Measurements from ENCODE around the gene SRCAP. TPM values are rescaled to one million over a fixed set of nuclear protein-coding genes. Genes with fewer than 3 reads are reported as not detected.
A peak's percentile ranks its signal among the peaks of the same experiment; 100 is the strongest.

SRCAP gene
- total and polyA plus RNA-seq, 8 donors: 7.5 to 39.6 (median 27.4) TPM

- TF ChIP-seq, protein P1, sequence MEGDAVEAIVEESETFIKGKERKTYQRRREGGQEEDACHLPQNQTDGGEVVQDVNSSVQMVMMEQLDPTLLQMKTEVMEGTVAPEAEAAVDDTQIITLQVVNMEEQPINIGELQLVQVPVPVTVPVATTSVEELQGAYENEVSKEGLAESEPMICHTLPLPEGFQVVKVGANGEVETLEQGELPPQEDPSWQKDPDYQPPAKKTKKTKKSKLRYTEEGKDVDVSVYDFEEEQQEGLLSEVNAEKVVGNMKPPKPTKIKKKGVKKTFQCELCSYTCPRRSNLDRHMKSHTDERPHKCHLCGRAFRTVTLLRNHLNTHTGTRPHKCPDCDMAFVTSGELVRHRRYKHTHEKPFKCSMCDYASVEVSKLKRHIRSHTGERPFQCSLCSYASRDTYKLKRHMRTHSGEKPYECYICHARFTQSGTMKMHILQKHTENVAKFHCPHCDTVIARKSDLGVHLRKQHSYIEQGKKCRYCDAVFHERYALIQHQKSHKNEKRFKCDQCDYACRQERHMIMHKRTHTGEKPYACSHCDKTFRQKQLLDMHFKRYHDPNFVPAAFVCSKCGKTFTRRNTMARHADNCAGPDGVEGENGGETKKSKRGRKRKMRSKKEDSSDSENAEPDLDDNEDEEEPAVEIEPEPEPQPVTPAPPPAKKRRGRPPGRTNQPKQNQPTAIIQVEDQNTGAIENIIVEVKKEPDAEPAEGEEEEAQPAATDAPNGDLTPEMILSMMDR (IDR thresholded peaks at IDR 0.05): no peak
- intact Hi-C loops (cut with DNase I): no loop called here
- ATAC-seq (peak in 3 of 4 donors; percentile 4 to 14 (median 11)), FAIRE-seq (no peak), DNase-seq (no peak)
- Histone ChIP-seq H3K4me1 (peaks cover 0 to 6% (median 0%) of the 10 kb centered on the region in 3 donors), H3K27ac (peak overlapping the region in 3 of 4 donors; percentile 60 to 74 (median 70)), H3K36me3 (peaks cover 0 to 2% (median under 1%) of the 10 kb centered on the region in 3 donors), H3K9me3 (no peaks in the 10 kb centered on the region), H3K27me3 (no peaks in the 10 kb centered on the region), H3K4me3 (peak overlapping the region; percentile 89 to 97 (median 94))
- 49 to 54% methylated on average over 11 of the region's 11 CpGs for WGBS, 2 donors
Observed at GRCh38 chr16:30787613-30788378, 88.8 kb downstream of the SRCAP start.

Other genes with a start within 250 kb of the SRCAP start
- gene ITGAL, start 226.4 kb upstream of the SRCAP start, total RNA-seq: 1 to 10 TPM; 1.1 to 9.1 (median 3.1) TPM
- gene ITGAL, start 226.4 kb upstream of the SRCAP start, polyA plus RNA-seq: 1 to 10 TPM in 1 of 2 donors, under 1 TPM in 1; 0.54 to 1.0 TPM
- gene ZNF768, start 172.6 kb upstream of the SRCAP start, total RNA-seq: 10 to 100 TPM; 11.7 to 21.3 (median 13.5) TPM
- gene ZNF768, start 172.6 kb upstream of the SRCAP start, polyA plus RNA-seq: 10 to 100 TPM; 26.7 to 31.4 TPM
- gene ZNF747, start 164.3 kb upstream of the SRCAP start, total RNA-seq: 1 to 10 TPM; 2.7 to 6.0 (median 4.5) TPM
- gene ZNF747, start 164.3 kb upstream of the SRCAP start, polyA plus RNA-seq: 1 to 10 TPM; 5.5 to 6.9 TPM
- 1 to 10 TPM; 3.1 to 5.6 (median 4.0) TPM for gene ZNF764, start 140.8 kb upstream of the SRCAP start, total RNA-seq
- 1 to 10 TPM; 4.8 to 5.4 TPM for gene ZNF764, start 140.8 kb upstream of the SRCAP start, polyA plus RNA-seq
- gene ZNF688, start 127.5 kb upstream of the SRCAP start, total RNA-seq: 10 to 100 TPM in 2 of 6 donors, 1 to 10 TPM in 4; 7.6 to 11.3 (median 9.6) TPM
- 10 to 100 TPM; 24.3 to 26.4 TPM for gene ZNF688, start 127.5 kb upstream of the SRCAP start, polyA plus RNA-seq
- gene ZNF785, start 113.5 kb upstream of the SRCAP start, total RNA-seq: 10 to 100 TPM in 1 of 6 donors, 1 to 10 TPM in 5; 7.1 to 12.1 (median 8.1) TPM
- 1 to 10 TPM; 6.3 to 8.4 TPM for gene ZNF785, start 113.5 kb upstream of the SRCAP start, polyA plus RNA-seq
- gene ZNF689, start 88.8 kb upstream of the SRCAP start, total RNA-seq: 1 to 10 TPM; 4.2 to 6.1 (median 5.4) TPM
- gene ZNF689, start 88.8 kb upstream of the SRCAP start, polyA plus RNA-seq: 1 to 10 TPM; 2.9 to 4.4 TPM
- 10 to 100 TPM; 23.5 to 44.8 (median 26.8) TPM for gene PRR14, start 48.2 kb upstream of the SRCAP start, total RNA-seq
- gene PRR14, start 48.2 kb upstream of the SRCAP start, polyA plus RNA-seq: 100 to 1,000 TPM; 120 to 164 TPM
- gene FBRS, start 40.7 kb upstream of the SRCAP start, total RNA-seq: 10 to 100 TPM; 16.1 to 40.4 (median 21.9) TPM
- 10 to 100 TPM; 47.0 to 60.0 TPM for gene FBRS, start 40.7 kb upstream of the SRCAP start, polyA plus RNA-seq
- gene PHKG2, start 49.3 kb downstream of the SRCAP start, total RNA-seq: 10 to 100 TPM in 3 of 6 donors, 1 to 10 TPM in 3; 7.9 to 15.7 (median 9.5) TPM
- 10 to 100 TPM; 42.1 to 42.3 TPM for gene PHKG2, start 49.3 kb downstream of the SRCAP start, polyA plus RNA-seq
- 1 to 10 TPM; 1.7 to 5.7 (median 3.0) TPM for gene CFAP119, start 62.9 kb downstream of the SRCAP start, total RNA-seq
- 10 to 100 TPM; 21.4 to 32.1 TPM for gene CFAP119, start 62.9 kb downstream of the SRCAP start, polyA plus RNA-seq
- 10 to 100 TPM; 37.7 to 66.6 (median 40.6) TPM for gene RNF40, start 63.2 kb downstream of the SRCAP start, total RNA-seq
- 10 to 100 TPM; 65.3 to 68.4 TPM for gene RNF40, start 63.2 kb downstream of the SRCAP start, polyA plus RNA-seq
- 1 to 10 TPM; 4.5 to 8.6 (median 6.2) TPM for gene ZNF629, start 88.0 kb downstream of the SRCAP start, total RNA-seq
- gene ZNF629, start 88.0 kb downstream of the SRCAP start, polyA plus RNA-seq: 1 to 10 TPM; 5.8 to 6.3 TPM
- 10 to 100 TPM in 4 of 6 donors, 1 to 10 TPM in 2; 9.2 to 14.1 (median 10.7) TPM for gene BCL7C, start 194.9 kb downstream of the SRCAP start, total RNA-seq
- gene BCL7C, start 194.9 kb downstream of the SRCAP start, polyA plus RNA-seq: 10 to 100 TPM; 22.3 to 29.3 TPM
- gene CTF1, start 197.4 kb downstream of the SRCAP start, total RNA-seq: 1 to 10 TPM; 1.6 to 3.2 (median 1.9) TPM
- 1 to 10 TPM; 2.5 to 2.9 TPM for gene CTF1, start 197.4 kb downstream of the SRCAP start, polyA plus RNA-seq
- 10 to 100 TPM in 1 of 6 donors, 1 to 10 TPM in 5; 3.8 to 13.5 (median 4.6) TPM for gene FBXL19, start 224.4 kb downstream of the SRCAP start, total RNA-seq
- 10 to 100 TPM; 10.1 to 26.8 TPM for gene FBXL19, start 224.4 kb downstream of the SRCAP start, polyA plus RNA-seq
- 10 to 100 TPM in 4 of 6 donors, 1 to 10 TPM in 2; 8.6 to 12.5 (median 11.4) TPM for gene ORAI3, start 249.9 kb downstream of the SRCAP start, total RNA-seq
- gene ORAI3, start 249.9 kb downstream of the SRCAP start, polyA plus RNA-seq: 10 to 100 TPM in 1 of 2 donors, 1 to 10 TPM in 1; 9.5 to 10.3 TPM

All from pancreas (tissue), 10 donors.